Activated T-helper 2 cell treated with anti-CD3 and anti-CD28 coated beads, Interferon-gamma antibody, Interleukin-2, Interleukin-4, amounts not matched to agents 10 μg/mL and 5 μg/mL and 100 μg/mL, durations not matched to agents 14 hours and 24 hours and 36 hours (primary cell): ENCODE data around the gene MAP2K1. TPM values are rescaled to one million over a fixed set of nuclear protein-coding genes. Genes with fewer than 3 reads are reported as not detected.
"Not testable (repeated sequence)": the region's sequence is repeated elsewhere in the genome, so short reads cannot be mapped to it uniquely, and the experiment has no call there.

Experiments
- DNase-seq: peaks from one replicate; pipeline ENCODE4 v3.0.0; 2021; ENCODE audit warnings: low spot score
- H3K27ac Mint-ChIP-seq: one replicate; pipeline ENCODE4 v1.8.0; 2021; ENCODE audit warnings: mixed read lengths
- H3K27me3 Mint-ChIP-seq: one replicate; pipeline ENCODE4 v1.8.0; 2021; ENCODE audit warnings: low read depth, mixed read lengths
- H3K36me3 Mint-ChIP-seq: one replicate; pipeline ENCODE4 v1.8.0; 2021; ENCODE audit warnings: low read depth, mixed read lengths
- H3K4me1 Mint-ChIP-seq: one replicate; pipeline ENCODE4 v1.8.0; 2021; ENCODE audit warnings: low read depth, mixed read lengths
- H3K4me3 Mint-ChIP-seq: one replicate; pipeline ENCODE4 v1.8.0; 2021; ENCODE audit warnings: low read depth, mild to moderate bottlenecking, moderate library complexity, mixed read lengths
- H3K9me3 Mint-ChIP-seq: one replicate; pipeline ENCODE4 v1.8.0; 2021; ENCODE audit warnings: mixed read lengths
- intact Hi-C: fragments of 100-400 bp; cut with micrococcal nuclease; formaldehyde crosslinking; loops from one replicate; pipeline ENCODE4 v1.15.1; 2023
- total RNA-seq: library from RNA; stranded (reverse); gene quantifications from 2 replicates; pipeline ENCODE4 v1.2.3, GENCODE V29; 2022

MAP2K1 gene
- total RNA-seq, 1 donor from 2014 or later, result 111 TPM

DNA sequence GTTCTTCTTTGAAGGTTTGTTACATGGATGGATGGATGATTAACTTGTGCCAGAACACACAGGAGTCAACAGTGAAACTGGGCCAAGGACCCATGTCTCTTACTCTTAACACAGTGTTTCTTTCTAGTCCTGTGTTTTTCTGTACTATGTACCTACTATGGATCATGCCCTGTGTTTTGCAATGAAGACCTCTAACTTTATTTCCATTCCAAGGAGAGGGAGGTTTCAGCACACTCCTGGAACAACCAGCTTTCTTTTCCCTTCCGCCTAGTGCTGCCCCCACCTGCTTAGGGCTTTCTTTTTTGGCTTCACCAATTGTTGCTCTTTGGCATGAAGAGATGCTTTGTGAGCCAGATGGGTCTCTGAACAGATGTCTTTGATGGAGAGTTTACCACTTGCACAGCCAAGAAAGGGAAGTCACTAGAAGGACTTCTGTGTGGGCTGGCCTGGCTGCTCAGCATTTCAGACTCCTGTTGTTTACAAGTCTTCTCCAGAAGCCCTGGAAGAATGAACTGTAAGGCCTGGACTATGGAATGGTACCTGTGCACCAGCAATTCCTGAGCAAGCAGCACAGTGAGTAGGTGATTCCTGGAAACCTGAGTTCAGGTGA, 66.4 kb downstream of the MAP2K1 start:
- Mint-ChIP-seq H3K4me1 (no peaks in the 10 kb centered on the region), H3K27me3 (no peaks in the 10 kb centered on the region), H3K4me3 (no peak overlapping the region), H3K36me3 (peaks cover 45% of the 10 kb centered on the region), H3K27ac (no peak overlapping the region), H3K9me3 (peaks cover 3% of the 10 kb centered on the region)
- intact Hi-C loops, result no loop called here
- no peak for DNase-seq

- peaks cover 40% of the 10 kb centered on the region for H3K36me3 Mint-ChIP-seq
- intact Hi-C loops, result no loop called here
- no peak overlapping the region for H3K4me3 Mint-ChIP-seq
- no peaks in the 10 kb centered on the region for H3K4me1 Mint-ChIP-seq
- DNase-seq, result no peak
- H3K9me3 Mint-ChIP-seq, result no peaks in the 10 kb centered on the region
- no peaks in the 10 kb centered on the region for H3K27me3 Mint-ChIP-seq
- H3K27ac Mint-ChIP-seq, result no peak overlapping the region
Measured at GRCh38 chr15:66454143-66454542, 67.4 kb downstream of the MAP2K1 start.

DNA sequence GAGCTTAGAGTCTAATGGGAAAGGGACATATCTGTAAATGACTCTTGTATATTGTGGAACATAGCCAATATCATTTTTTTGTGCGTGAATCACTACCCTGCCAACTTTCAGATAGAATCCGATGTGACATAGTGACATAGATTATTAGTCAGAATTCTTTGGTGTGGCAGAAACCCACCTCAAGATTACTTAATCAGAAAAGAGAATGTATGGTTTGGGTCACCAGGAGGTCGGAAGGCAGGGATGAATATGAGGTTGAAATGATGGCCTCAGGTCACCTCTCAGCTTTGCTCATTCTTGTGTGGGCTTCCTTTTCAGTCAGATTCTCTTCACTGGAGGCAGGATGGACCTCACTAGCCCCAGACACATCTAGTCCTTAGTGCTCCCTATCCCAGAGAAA, 69.5 kb downstream of the MAP2K1 start:
- intact Hi-C loops, result no loop called here
- Mint-ChIP-seq H3K4me1 (peaks cover 5% of the 10 kb centered on the region), H3K27ac (no peak overlapping the region), H3K4me3 (no peak overlapping the region), H3K27me3 (no peaks in the 10 kb centered on the region), H3K9me3 (no peaks in the 10 kb centered on the region), H3K36me3 (peaks cover 48% of the 10 kb centered on the region)
- DNase-seq, result no peak

DNA sequence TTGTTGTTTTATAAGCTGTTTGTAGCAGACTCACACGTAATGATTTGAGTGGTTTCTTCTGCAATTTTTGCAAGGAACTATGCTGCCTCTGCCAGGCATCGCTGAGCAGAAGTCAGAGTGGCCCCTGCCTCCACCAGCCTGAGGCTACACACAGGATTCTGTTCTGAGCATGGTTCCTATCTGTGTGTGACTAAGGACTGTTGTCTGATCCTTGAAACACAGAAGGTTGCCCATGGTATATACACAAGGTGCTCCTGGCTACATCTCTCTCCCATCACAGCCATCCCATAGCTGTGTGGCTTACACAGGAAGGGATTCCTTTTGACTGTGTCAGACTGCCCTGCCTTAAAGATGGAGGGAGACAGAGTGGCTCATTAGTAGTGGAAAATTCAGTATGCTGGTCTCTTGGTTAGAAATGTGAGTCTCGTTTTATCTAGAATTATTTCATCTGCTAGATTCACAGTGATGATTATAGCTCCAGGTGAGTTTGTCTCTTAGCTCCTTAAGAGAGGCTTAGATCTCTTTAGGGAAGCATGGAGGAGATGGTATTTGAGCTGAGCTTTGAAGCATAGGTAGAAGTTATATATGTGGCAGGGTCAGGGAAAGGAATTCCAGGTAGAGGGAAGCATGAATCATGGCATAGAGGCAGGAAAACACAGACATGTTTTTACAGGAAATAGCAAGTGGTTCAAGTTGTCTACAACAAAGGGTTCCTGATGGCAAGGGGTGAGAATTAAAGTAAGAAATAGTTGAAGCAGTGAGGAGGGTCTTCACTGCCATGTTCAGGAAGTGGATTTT, 73.3 kb downstream of the MAP2K1 start:
- Mint-ChIP-seq H3K9me3 (peaks cover 4% of the 10 kb centered on the region), H3K36me3 (peaks cover 56% of the 10 kb centered on the region), H3K4me3 (no peak overlapping the region), H3K4me1 (peaks cover 5% of the 10 kb centered on the region), H3K27me3 (no peaks in the 10 kb centered on the region), H3K27ac (peak overlapping the region; percentile 3)
- DNase-seq, result no peak
- intact Hi-C loops, result no loop called here

DNA sequence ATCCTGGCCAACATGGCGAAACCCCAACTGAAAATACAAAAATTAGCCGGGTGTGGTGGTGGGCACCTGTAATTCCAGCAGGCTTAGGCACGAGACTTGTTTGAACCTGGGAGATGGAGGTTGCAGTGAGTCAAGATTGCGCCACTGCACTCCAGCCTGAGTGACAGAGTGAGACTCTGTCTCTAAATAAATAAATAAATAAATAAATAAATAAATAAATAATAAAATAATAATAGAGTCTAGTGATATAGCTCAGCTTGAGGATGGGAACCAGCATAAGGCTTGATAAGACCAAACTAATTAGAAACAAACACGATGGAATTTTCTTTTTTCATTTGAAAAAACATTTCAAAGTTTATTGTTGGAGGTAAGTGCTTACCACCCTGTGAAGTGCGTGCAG, 74.6 kb downstream of the MAP2K1 start:
- H3K27ac Mint-ChIP-seq, intact Hi-C loops, H3K9me3 Mint-ChIP-seq, H3K4me1 Mint-ChIP-seq, DNase-seq, H3K27me3 Mint-ChIP-seq, H3K4me3 Mint-ChIP-seq: not testable (repeated sequence)
- peaks cover 58% of the 10 kb centered on the region for H3K36me3 Mint-ChIP-seq

GRCh38 chr15:66461917-66462316, 75.2 kb downstream of the MAP2K1 start:
- peaks cover 4% of the 10 kb centered on the region for H3K9me3 Mint-ChIP-seq
- H3K36me3 Mint-ChIP-seq, result peaks cover 59% of the 10 kb centered on the region
- H3K4me3 Mint-ChIP-seq, result no peak overlapping the region
- intact Hi-C loops, result no loop called here
- H3K27me3 Mint-ChIP-seq, result no peaks in the 10 kb centered on the region
- DNase-seq, result no peak
- H3K4me1 Mint-ChIP-seq, result peaks cover 5% of the 10 kb centered on the region
- H3K27ac Mint-ChIP-seq, result no peak overlapping the region

- H3K4me1 Mint-ChIP-seq, result peaks cover 5% of the 10 kb centered on the region
- no peak for DNase-seq
- peaks cover 4% of the 10 kb centered on the region for H3K9me3 Mint-ChIP-seq
- H3K36me3 Mint-ChIP-seq, result peaks cover 63% of the 10 kb centered on the region
- intact Hi-C loops, result no loop called here
- H3K27me3 Mint-ChIP-seq, result no peaks in the 10 kb centered on the region
- no peak overlapping the region for H3K4me3 Mint-ChIP-seq
- H3K27ac Mint-ChIP-seq, result no peak overlapping the region
Measured at GRCh38 chr15:66462627-66463026, 75.9 kb downstream of the MAP2K1 start.

DNA sequence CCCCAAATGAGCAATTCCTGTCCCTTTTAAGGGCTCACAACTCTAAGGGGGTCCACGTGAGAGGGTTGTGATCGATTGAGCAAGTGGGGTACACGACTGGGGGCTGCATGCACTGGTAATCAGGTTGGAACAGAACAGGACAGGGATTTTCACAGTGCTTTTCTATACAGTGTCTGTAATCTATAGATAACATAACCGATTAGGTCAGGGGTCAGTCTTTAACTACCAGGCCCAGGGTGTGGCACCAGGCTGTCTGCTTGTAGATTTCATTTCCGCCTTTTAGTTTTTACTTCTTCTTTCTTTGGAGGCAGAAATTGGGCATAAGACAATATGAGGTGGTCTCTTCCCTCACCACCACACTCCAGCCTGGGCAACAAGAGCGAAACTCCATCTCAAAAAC, 78.6 kb downstream of the MAP2K1 start:
- H3K4me1 Mint-ChIP-seq, H3K4me3 Mint-ChIP-seq, DNase-seq, intact Hi-C loops, H3K9me3 Mint-ChIP-seq, H3K27me3 Mint-ChIP-seq: not testable (repeated sequence)
- Mint-ChIP-seq H3K36me3 (peaks cover 57% of the 10 kb centered on the region), H3K27ac (peak overlapping the region; percentile 16)

- H3K4me3 Mint-ChIP-seq, H3K27ac Mint-ChIP-seq, intact Hi-C loops, DNase-seq, H3K27me3 Mint-ChIP-seq, H3K9me3 Mint-ChIP-seq: not testable (repeated sequence)
- Mint-ChIP-seq H3K36me3 (peaks cover 52% of the 10 kb centered on the region), H3K4me1 (peaks cover 18% of the 10 kb centered on the region)
Measured at GRCh38 chr15:66467162-66468040, 80.7 kb downstream of the MAP2K1 start.

GRCh38 chr15:66470825-66471224, 84.1 kb downstream of the MAP2K1 start:
- intact Hi-C loops, H3K27me3 Mint-ChIP-seq, H3K4me3 Mint-ChIP-seq, DNase-seq, H3K9me3 Mint-ChIP-seq: not testable (repeated sequence)
- H3K4me1 Mint-ChIP-seq, result peaks cover 43% of the 10 kb centered on the region
- H3K27ac Mint-ChIP-seq, result peak overlapping the region; percentile 25
- H3K36me3 Mint-ChIP-seq, result peaks cover 43% of the 10 kb centered on the region

GRCh38 chr15:66472176-66472999, 85.7 kb downstream of the MAP2K1 start:
- Mint-ChIP-seq H3K9me3 (no peaks in the 10 kb centered on the region), H3K4me1 (peaks cover 54% of the 10 kb centered on the region), H3K36me3 (peaks cover 30% of the 10 kb centered on the region), H3K4me3 (peak overlapping the region; percentile 66), H3K27ac (peak overlapping the region; percentile 76), H3K27me3 (no peaks in the 10 kb centered on the region)
- intact Hi-C loops, result no loop called here
- peak; percentile 52 for DNase-seq

DNA sequence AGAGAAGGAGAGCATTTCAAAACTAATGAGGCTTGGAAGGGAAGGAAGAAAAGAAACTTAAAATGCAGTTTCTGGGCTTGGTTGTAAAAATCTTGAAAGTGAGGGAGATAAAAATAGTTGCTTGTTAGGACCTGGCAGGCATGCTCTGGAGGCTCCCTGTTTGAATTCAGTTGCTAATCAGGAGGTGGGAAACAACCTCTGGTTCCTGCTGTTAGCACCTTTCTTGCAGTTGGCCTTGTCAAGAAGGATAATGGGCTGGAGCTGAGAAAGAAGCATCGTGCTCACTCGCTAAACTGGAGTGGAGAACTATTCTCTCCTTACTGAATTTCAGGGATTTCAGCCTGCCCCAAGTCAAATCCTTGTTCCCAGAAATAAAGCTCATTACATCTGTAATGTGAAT, 87.4 kb downstream of the MAP2K1 start:
- no peaks in the 10 kb centered on the region for H3K27me3 Mint-ChIP-seq
- H3K36me3 Mint-ChIP-seq, result peaks cover 27% of the 10 kb centered on the region
- H3K27ac Mint-ChIP-seq, result peak overlapping the region; percentile 62
- no peak for DNase-seq
- H3K4me3 Mint-ChIP-seq, result no peak overlapping the region
- intact Hi-C loops, result no loop called here
- peaks cover 54% of the 10 kb centered on the region for H3K4me1 Mint-ChIP-seq
- no peaks in the 10 kb centered on the region for H3K9me3 Mint-ChIP-seq
